H1 (cell line): ENCODE data around the gene MLEC. TPM values are rescaled to one million over a fixed set of nuclear protein-coding genes. Genes with fewer than 3 reads are reported as not detected.
A peak's percentile ranks its signal among the peaks of the same experiment; 100 is the strongest.

Source experiments
- CBX8 ChIP-seq: fragments of 300-800, 300-1000 bp; sonication (generic); IDR thresholded peaks from 2 replicates; pipeline ENCODE4 v1.7.1; 2016; ENCODE audit warnings: low read depth, low read length, borderline replicate concordance
- FOSL1 ChIP-seq: IDR thresholded peaks from 2 replicates; pipeline ENCODE4 v1.6.1; 2011; ENCODE audit warnings: mild to moderate bottlenecking, low read depth, low read length, moderate library complexity; ENCODE audit not compliant: insufficient read depth
- GABPA ChIP-seq: IDR thresholded peaks from 2 replicates; pipeline ENCODE4 v1.6.1; 2011; ENCODE audit warnings: mild to moderate bottlenecking, low read length, moderate library complexity, borderline replicate concordance; ENCODE audit not compliant: insufficient read depth
- HDAC2 ChIP-seq, 2 experiments: fragments of 300-600 bp in 1 of 2; sonication (generic) in 1 of 2; IDR thresholded peaks; 2 replicates each; pipeline ENCODE4 v1.6.1; 2011 to 2012; ENCODE audit warnings: low read depth in 2 of 2, low read length in 2 of 2, mild to moderate bottlenecking in 2 of 2, moderate library complexity in 2 of 2, borderline replicate concordance in 1 of 2, inconsistent platforms in 1 of 2
- KDM4A ChIP-seq: IDR thresholded peaks from one replicate; pipeline ENCODE4 v1.7.1; 2012; ENCODE audit warnings: low read depth, mild to moderate bottlenecking, moderate library complexity, low read length, inconsistent platforms; ENCODE audit not compliant: severe bottlenecking
- RAD21 ChIP-seq, 2 experiments: IDR thresholded peaks in 1 of 2; conservative IDR thresholded peaks in 1 of 2; 2 replicates each; pipeline ENCODE4 v1.6.1; 2011; ENCODE audit warnings: low read depth in 2 of 2, low read length in 2 of 2, improper control_type of control experiment in 1 of 2, inconsistent platforms in 1 of 2, mild to moderate bottlenecking in 1 of 2, moderate library complexity in 1 of 2
- RNF2 ChIP-seq: fragments of 200-900, 300-1000 bp; sonication (generic); IDR thresholded peaks from 2 replicates; pipeline ENCODE4 v1.7.1; 2016; ENCODE audit warnings: borderline replicate concordance, low read depth, mild to moderate bottlenecking, antibody characterized with exemption, low read length; ENCODE audit not compliant: poor library complexity, severe bottlenecking; ENCODE audit errors: missing control alignments
- SUZ12 ChIP-seq: fragments of 200-600 bp; sonication (generic); IDR thresholded peaks from 2 replicates; pipeline ENCODE4 v1.6.1; 2012; ENCODE audit warnings: mild to moderate bottlenecking, inconsistent platforms, low read length, moderate library complexity, mixed read lengths
- TAF1 ChIP-seq: IDR thresholded peaks from 2 replicates; pipeline ENCODE4 v1.6.1; 2011; ENCODE audit warnings: mild to moderate bottlenecking, low read depth, low read length
- TCF12 ChIP-seq: IDR thresholded peaks from 2 replicates; pipeline ENCODE4 v1.6.1; 2011; ENCODE audit warnings: low read depth, mild to moderate bottlenecking, low read length
- TEAD4 ChIP-seq: IDR thresholded peaks from 2 replicates; pipeline ENCODE4 v1.6.1; 2012; ENCODE audit warnings: low read depth, low read length, inconsistent platforms, mixed read lengths
- polyA plus RNA-seq, 7 experiments: library from polyadenylated mRNA; depleted of rRNA in 3 of 7; stranded (reverse) in 5 of 7; unstranded in 2 of 7; fragments of >200 nt in 5 of 7; fragments of 200-250 nt in 2 of 7; gene quantifications; 1 replicate in 5 of 7; 2 replicates in 1 of 7; 4 replicates in 1 of 7; pipeline versions ENCODE4 v1.2.1 to v1.2.3, GENCODE V29; 2011 to 2013; ENCODE audit warnings: missing spikeins in 2 of 7, mixed read lengths in 2 of 7
- total RNA-seq: library from RNA; stranded (reverse); fragmentation: NEBNext Ultra II Directional; extraction: Animal tissue kit (Norgen Biotek cat#: 25700); gene quantifications from 2 replicates; pipeline ENCODE4 v1.2.1, GENCODE V29; 2021

Gene MLEC
- total and polyA plus RNA-seq, 2 of the 8 experiments (the other 6 are each of a cell fraction or from before 2014, with no cell fraction given), result 37.1 to 260 TPM

- no peak for TF ChIP-seq TAF1
- TF ChIP-seq RAD21 (IDR thresholded peaks at IDR 0.05 in 1 of 2, conservative IDR thresholded peaks at IDR 0.05 in 1 of 2; ENCODE audit: low read depth in 2 of 2, low read length in 2 of 2), result peak; percentile 35 to 46
- no peak for TF ChIP-seq TCF12
- TF ChIP-seq GABPA, result no peak; the same call in 1 of the 2 replicates
- no peak for TF ChIP-seq CBX8
- peak; percentile 17 to 85; a peak in 2 of 4 replicates for TF ChIP-seq HDAC2 (IDR thresholded peaks at IDR 0.05; ENCODE audit: borderline replicate concordance in 1 of 2, low read depth in 2 of 2, low read length in 2 of 2)
- TF ChIP-seq RNF2, result no peak
- TF ChIP-seq FOSL1, result no peak
- TF ChIP-seq TEAD4, result no peak
- TF ChIP-seq SUZ12, result 0 out of 2 replicates have a peak, but pooled peaks have one; percentile 32
- peak; percentile 74 for TF ChIP-seq KDM4A
Measured at GRCh38 chr12:120640861-120641833, 45.8 kb upstream of the MLEC start (continued).
